Measurements from ENCODE around the gene CTDSPL.

The CTDSPL gene

DNA sequence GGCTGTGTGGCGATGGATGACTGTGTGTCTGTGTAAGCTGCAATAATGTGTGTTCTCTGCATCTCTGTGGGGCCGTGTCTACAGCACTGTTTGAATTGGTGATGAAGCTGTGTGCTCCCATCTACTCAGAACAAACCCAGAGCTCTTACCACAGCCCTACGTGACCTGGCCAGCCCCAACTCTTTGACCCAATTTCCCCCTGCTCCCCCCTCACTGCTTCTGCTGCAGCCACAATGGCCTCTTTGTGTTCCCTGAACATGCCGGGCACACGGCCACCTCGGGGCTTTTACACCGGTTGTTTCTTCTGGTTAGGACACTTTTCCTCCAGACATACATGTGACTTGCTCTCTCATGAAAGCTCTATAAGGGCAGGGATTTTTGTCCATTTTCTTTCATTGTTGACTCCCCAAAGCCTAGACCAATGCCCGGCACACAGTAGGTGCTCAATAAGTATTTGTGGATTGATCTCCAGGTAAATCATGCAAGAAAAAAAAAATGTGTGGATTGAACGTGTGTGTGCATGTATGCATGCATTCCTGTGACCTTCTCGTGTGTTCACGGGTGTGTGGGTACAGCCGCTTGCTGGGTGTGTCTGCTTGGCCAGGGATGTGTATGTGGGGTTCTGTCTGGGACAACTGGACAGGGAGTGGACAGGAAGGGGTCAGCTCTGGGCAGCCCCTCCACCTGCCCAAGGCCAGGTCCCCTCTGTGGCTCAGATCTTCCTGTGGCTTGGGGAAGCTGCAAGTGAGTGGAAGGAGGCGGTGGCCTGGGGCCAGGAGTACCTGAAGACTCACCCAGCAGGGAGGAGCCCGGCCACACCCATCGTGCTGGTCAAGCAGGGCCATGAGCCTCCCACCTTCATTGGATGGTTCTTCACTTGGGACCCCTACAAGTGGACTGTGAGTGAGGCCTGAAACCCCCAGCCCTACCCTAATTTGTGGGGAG, 143.7 kb downstream of the CTDSPL start:
- no peak for DNase-seq (ENCODE audit: low read depth in 1 of 2, low spot score in 1 of 2)
- TF ChIP-seq JUND (IDR thresholded peaks at IDR 0.05; ENCODE audit: low read depth), result no peak
- in situ Hi-C loops (cut with HindIII; ENCODE audit: low pct_unique_long_range_greater_than_20kb, low sequenced_read_pairs), result no loop called here

DNA sequence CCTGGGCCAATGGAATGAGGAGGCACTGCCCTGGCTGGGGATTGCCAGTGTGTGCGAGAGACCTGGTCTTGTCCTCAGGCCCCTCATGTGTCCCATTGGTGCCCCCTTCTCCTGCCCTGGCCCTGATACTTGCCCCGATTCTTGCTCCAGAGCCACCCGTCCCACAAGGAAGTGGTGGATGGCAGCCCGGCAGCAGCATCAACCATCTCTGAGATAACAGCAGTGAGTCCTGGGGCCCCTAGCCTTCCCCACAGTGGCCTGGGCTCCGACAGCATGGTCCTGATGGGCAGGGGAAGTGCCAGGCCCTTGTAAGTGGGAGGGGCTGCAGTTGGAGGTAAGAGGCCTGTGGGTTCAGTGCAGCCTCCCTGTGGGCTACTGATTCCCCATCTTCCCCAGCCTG, 144.4 kb downstream of the CTDSPL start:
- no peak for DNase-seq (ENCODE audit: low read depth in 1 of 2, low spot score in 1 of 2)
- in situ Hi-C loops (cut with HindIII; ENCODE audit: low pct_unique_long_range_greater_than_20kb, low sequenced_read_pairs), result no loop called here
- TF ChIP-seq JUND (IDR thresholded peaks at IDR 0.05; ENCODE audit: low read depth), result no peak

DNA sequence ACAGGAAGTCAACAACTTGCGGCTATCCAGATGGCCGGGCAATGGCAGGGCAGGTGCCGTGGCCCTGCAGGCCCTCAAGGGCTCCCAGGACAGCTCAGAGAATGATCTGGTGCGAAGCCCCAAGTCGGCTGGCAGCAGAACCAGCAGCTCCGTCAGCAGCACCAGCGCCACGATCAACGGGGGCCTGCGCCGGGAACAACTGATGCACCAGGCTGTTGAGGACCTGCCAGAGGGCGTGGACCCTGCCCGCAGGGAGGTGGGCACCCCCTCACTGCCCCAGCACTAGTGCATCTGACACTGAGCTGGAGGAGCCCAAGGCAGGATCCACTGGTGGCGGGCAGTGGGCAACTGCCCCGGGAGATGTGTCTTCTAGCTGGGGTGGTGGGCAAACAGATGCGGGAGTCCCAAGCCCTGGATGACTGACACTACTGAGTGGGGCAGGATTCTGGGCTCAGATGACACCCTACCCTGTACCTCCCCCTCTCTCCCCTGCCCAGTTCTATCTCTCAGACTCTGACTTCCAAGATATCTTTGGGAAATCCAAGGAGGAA, 144.8 kb downstream of the CTDSPL start:
- DNase-seq (ENCODE audit: low read depth in 1 of 2, low spot score in 1 of 2), result no peak
- in situ Hi-C loops (cut with HindIII; ENCODE audit: low pct_unique_long_range_greater_than_20kb, low sequenced_read_pairs), result no loop called here
- TF ChIP-seq JUND (IDR thresholded peaks at IDR 0.05; ENCODE audit: low read depth), result no peak

DNA sequence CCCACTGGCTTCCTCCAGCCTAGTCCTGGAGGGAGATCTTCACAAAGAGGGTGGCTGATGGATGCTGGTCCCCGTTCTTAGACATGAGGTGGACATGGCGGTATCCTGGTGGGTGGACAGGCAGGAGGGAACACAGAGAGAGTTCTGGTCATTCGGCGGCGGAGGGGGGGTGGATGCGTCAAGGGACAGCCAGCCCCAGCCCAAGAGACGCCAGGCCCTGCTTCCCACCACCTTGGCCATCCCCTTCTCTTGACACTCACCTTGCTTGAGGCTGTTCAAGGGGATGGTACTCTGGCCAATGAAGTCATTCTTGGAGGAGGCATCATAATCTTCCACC, 146.0 kb downstream of the CTDSPL start:
- DNase-seq (ENCODE audit: low read depth in 1 of 2, low spot score in 1 of 2), result no peak
- no peak for TF ChIP-seq JUND (IDR thresholded peaks at IDR 0.05; ENCODE audit: low read depth)
- in situ Hi-C loops (cut with HindIII; ENCODE audit: low pct_unique_long_range_greater_than_20kb, low sequenced_read_pairs), result no loop called here

DNA sequence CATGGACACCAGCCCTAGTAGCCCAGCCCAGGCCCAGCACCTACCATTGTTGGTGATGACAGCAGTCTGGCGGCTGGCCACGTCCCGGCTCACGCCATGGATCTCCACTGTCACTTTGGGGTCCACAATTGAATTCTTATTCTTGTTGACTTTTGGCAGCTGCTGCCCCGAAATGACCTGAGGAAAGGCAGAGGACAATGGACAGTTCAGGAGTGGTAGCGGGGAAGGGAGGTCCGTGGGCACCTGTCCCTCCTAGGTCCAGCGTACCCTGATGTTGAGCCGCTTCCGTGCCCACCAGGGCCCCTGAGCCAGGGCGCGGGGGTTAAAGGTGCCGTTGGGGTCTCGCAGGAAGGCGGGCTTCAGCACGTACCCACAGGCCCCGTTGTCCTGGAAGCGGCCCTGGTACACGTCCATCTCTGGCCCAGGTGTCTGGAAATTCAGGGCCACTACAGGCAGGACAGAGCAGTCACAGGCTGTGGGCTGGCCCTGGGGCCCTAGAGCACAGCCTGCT, 146.6 kb downstream of the CTDSPL start:
- DNase-seq (ENCODE audit: low read depth in 1 of 2, low spot score in 1 of 2), result no peak
- no peak for TF ChIP-seq JUND (IDR thresholded peaks at IDR 0.05; ENCODE audit: low read depth)
- in situ Hi-C loops (cut with HindIII; ENCODE audit: low pct_unique_long_range_greater_than_20kb, low sequenced_read_pairs), result no loop called here

DNA sequence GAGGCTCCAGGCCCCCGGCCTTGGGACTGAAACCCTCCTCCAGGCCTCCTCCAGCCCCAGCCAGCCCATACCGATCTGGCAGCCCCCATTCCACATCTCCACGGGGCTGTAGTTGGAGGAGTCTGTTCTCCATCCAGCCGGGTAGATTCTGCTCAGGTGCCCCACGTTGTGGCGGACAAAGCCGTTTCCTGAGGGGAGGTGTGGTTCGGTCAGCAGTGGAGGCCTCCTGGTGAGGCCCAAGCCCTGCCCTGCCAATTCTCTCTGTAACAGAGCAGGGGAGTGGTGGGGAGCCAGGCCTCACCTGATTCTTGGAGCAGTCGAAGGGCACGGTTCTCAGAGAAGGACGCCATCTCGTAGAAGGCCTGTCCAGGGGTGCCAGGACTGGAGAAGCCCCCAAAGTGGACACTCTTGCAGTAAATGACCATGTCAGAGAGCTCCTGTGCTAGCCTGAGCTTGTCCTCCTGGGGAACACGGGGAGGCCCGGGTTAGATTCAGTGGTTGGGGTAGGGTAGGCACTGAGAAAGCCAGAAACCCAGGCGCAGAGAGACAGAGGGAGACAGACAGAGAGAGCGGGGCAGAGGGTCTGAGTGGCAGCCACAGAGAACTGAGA, 147.4 kb downstream of the CTDSPL start:
- in situ Hi-C loops (cut with HindIII; ENCODE audit: low pct_unique_long_range_greater_than_20kb, low sequenced_read_pairs), result no loop called here
- DNase-seq (ENCODE audit: low read depth in 1 of 2, low spot score in 1 of 2), result no peak
- TF ChIP-seq JUND (IDR thresholded peaks at IDR 0.05; ENCODE audit: low read depth), result no peak

DNA sequence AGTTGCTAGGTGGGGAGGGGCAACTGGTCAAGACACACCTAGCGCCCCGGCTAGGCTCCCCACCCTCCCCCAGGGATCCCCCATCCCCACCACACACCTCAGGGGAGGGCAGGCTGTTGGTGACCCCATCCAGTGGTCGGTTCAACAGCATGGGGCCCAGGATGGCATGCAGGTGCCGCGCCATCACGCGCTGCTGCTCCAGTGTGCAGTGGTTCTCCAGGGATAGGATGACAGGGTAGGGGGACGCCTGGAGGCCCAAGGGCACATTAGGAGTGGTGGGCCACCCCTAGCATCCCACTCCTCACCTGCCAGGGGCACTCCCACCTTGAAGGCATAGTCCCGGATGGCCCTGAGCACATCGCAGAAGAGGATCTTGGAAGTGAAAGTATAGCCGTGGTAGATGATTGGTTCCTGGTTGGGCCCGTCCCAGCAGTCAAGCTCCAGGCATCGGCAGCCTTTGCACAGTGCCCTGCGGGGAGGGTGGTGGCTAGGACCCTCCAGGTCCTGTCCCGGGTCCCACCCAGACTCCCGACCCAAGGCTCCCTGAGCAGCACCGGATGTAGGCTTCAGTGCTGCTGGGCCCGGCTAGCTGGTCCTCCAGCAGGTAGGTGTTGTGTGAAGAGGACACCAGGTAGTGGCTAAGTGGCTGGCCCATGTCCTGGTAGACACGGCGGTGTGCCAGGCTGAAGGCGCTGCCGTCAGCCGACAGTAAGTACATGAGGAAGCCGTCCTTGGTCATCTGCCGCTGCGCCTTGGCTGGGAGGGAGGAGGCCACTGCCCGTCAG, 148.3 kb downstream of the CTDSPL start:
- DNase-seq (ENCODE audit: low read depth in 1 of 2, low spot score in 1 of 2), result no peak
- TF ChIP-seq JUND (IDR thresholded peaks at IDR 0.05; ENCODE audit: low read depth), result no peak
- in situ Hi-C loops (cut with HindIII; ENCODE audit: low pct_unique_long_range_greater_than_20kb, low sequenced_read_pairs), result no loop called here

DNA sequence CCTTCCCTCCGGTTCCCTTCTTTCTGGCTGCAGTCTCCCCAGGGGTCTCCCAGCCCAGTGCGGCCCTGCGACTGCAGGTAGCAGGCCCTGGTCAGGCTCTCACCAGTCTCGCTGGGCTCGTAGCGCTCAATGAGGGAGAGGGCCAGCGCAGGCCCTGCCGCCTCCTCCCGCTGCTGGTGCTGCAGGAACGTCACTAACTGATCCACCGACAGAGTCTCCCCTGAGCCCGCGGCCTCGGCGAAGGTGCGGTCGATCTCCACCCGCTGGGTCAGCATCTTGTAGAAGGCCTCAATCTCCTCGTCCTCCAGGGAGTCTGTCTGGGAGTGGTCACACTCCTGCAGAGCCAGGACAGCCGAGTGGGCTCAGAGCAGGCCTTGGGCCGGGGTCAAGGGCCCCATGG, 149.4 kb downstream of the CTDSPL start:
- TF ChIP-seq JUND (IDR thresholded peaks at IDR 0.05; ENCODE audit: low read depth), result no peak
- in situ Hi-C loops (cut with HindIII; ENCODE audit: low pct_unique_long_range_greater_than_20kb, low sequenced_read_pairs), result no loop called here
- DNase-seq (ENCODE audit: low read depth in 1 of 2, low spot score in 1 of 2), result no peak

DNA sequence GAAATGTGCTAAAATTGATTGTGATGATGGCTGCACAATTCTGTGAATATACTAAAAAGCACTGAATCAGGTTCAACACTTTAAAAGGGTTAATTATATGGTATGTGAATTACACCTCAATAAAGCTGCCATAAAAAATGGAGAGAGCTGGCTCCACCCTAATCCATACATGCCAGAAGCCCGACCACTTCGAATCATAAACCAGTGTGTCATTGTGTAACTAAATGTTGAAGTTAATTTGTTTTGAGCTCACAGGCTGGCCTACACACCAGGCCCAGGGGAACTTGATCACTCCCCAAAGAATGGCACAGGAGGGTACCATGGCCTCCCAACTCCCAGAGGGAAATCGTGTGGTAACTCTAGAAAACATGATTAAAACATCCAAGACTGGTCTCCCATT, 153.8 kb downstream of the CTDSPL start:
- in situ Hi-C loops (cut with HindIII; ENCODE audit: low pct_unique_long_range_greater_than_20kb, low sequenced_read_pairs), result no loop called here
- no peak for DNase-seq (ENCODE audit: low read depth in 1 of 2, low spot score in 1 of 2)
- TF ChIP-seq JUND (IDR thresholded peaks at IDR 0.05; ENCODE audit: low read depth), result no peak

DNA sequence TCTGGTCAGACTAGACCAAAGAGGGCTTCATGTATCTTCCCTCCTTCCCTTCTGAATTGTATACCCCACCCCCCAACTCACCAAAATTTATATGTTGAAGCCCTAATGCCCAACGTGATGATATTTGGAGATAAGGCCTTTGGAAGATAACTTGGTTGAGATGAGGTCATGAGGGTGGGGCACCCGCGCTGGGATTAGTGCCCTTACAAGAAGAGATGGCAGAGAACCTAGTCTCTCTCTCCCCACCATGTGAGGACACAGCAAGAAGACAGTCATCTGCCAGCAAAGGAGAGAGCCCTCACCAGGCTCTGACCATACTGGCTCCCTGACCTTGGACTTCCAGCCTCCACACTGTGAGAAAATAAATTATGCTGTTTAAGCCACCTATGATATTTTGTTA, 154.3 kb downstream of the CTDSPL start:
- no peak for TF ChIP-seq JUND (IDR thresholded peaks at IDR 0.05; ENCODE audit: low read depth)
- in situ Hi-C loops (cut with HindIII; ENCODE audit: low pct_unique_long_range_greater_than_20kb, low sequenced_read_pairs), result no loop called here
- no peak for DNase-seq (ENCODE audit: low read depth in 1 of 2, low spot score in 1 of 2)

DNA sequence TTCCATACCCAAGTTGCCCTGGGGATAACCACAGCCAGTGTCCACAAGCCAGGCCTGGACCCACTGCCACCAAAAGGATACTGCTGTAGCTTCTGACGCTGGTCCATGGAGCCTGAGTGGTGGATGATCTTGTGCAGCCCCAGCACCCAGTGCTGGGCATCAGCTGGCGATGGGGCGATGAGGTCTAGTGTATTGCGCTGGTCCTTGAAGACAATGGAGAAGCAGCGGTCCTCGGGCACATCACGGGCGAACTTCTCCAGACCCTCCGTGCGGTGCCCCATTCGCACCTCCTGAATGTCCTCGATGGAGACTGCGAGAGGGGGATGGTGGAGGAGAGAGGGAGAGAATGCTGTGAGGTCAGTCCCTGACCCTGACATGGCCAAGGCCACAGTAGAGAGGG, 154.7 kb downstream of the CTDSPL start:
- no peak for DNase-seq (ENCODE audit: low read depth in 1 of 2, low spot score in 1 of 2)
- in situ Hi-C loops (cut with HindIII; ENCODE audit: low pct_unique_long_range_greater_than_20kb, low sequenced_read_pairs), result no loop called here
- TF ChIP-seq JUND (IDR thresholded peaks at IDR 0.05; ENCODE audit: low read depth), result no peak

DNA sequence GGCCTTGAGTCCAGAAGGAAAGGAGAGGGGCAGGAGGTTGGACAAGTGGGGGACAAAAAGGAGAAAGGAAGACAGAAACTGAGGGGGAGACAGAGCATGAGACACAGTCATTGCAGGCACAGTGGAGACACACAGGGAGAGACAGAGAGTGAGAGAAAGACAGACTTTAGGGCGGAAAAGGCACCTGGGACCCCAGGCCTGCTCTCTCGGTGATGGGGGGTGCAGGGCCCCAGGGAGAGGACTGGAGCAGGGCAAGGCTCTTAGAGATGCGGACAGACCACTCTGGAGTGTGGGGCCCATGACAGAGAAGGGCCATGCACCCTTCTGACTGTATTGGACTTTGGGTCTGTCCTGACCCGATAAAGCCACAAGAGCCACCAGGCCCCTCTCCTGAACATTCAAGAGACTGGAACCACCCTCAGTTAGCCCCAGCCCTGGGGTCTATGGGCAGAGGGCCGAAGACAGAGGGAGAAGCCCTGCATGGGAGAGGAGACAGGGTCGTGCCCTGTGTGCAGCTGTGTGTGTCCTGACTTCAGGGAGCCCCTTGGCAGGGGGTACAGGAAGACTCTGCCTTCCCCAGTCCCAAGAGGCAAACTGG, 155.3 kb downstream of the CTDSPL start:
- TF ChIP-seq JUND (IDR thresholded peaks at IDR 0.05; ENCODE audit: low read depth), result no peak
- DNase-seq (ENCODE audit: low read depth in 1 of 2, low spot score in 1 of 2), result no peak
- in situ Hi-C loops (cut with HindIII; ENCODE audit: low pct_unique_long_range_greater_than_20kb, low sequenced_read_pairs), result no loop called here

Measured in T47D (cell line).